Neural cell (in vitro differentiated cells): ENCODE data around the gene MMP3. TPM values are rescaled to one million over a fixed set of nuclear protein-coding genes. Genes with fewer than 3 reads are reported as not detected.

ENCODE experiments used
- H2AFZ ChIP-seq: fragments of 200-600, 300-800 bp; sonication (generic), shearing (Covaris generic); 2 replicates; pipeline ENCODE4 v1.6.0; 2014; ENCODE audit warnings: low read depth, mild to moderate bottlenecking, antibody characterized with exemption, low read length, moderate library complexity
- H3F3A ChIP-seq: fragments of 200-600 bp; shearing (Covaris generic); 2 replicates; pipeline ENCODE4 v1.6.1; 2016; ENCODE audit warnings: mild to moderate bottlenecking, moderate library complexity, mixed read lengths, antibody characterized with exemption, low read length; ENCODE audit not compliant: insufficient read depth, poor library complexity, severe bottlenecking
- H3K27ac ChIP-seq: fragments of 200-600, 300-800 bp; sonication (generic), shearing (Covaris generic); 2 replicates; pipeline ENCODE4 v1.5.1; 2014; ENCODE audit warnings: mild to moderate bottlenecking, low read length, moderate library complexity
- H3K27me3 ChIP-seq: fragments of 300-800, 200-600 bp; sonication (generic), shearing (Covaris generic); 2 replicates; pipeline ENCODE4 v1.6.0; 2014; ENCODE audit warnings: mild to moderate bottlenecking, low read depth, low read length, moderate library complexity; ENCODE audit not compliant: insufficient read depth
- H3K36me3 ChIP-seq: fragments of 300-800, 200-600 bp; sonication (generic), shearing (Covaris generic); 2 replicates; pipeline ENCODE4 v1.5.1; 2014; ENCODE audit warnings: mild to moderate bottlenecking, antibody characterized with exemption, low read length, moderate library complexity; ENCODE audit not compliant: insufficient read depth
- H3K4me2 ChIP-seq: fragments of 300-800, 200-600 bp; sonication (generic), shearing (Covaris generic); 2 replicates; pipeline ENCODE4 v1.6.0; 2014; ENCODE audit warnings: mild to moderate bottlenecking, low read length
- H3K4me3 ChIP-seq: fragments of 300-800, 200-600 bp; sonication (generic), shearing (Covaris generic); 2 replicates; pipeline ENCODE4 v1.5.1; 2014; ENCODE audit warnings: mild to moderate bottlenecking, low read length, moderate library complexity
- H3K79me2 ChIP-seq: fragments of 200-600 bp; shearing (Covaris generic); replicated peaks from 2 replicates; pipeline ENCODE4 v1.6.0; 2014; ENCODE audit warnings: mild to moderate bottlenecking, low read length, moderate library complexity; ENCODE audit not compliant: insufficient read depth
- H3K9ac ChIP-seq: fragments of 300-800, 200-600 bp; sonication (generic), shearing (Covaris generic); 2 replicates; pipeline ENCODE4 v1.6.1; 2016; ENCODE audit warnings: mild to moderate bottlenecking, low read length, mixed read lengths
- H3K9me2 ChIP-seq: fragments of 200-600 bp; shearing (Covaris generic); 2 replicates; pipeline ENCODE4 v1.6.1; 2016; ENCODE audit warnings: mild to moderate bottlenecking, low read length, mixed read lengths; ENCODE audit not compliant: insufficient read depth
- H3K9me3 ChIP-seq: fragments of 200-600, 300-800 bp; sonication (generic), shearing (Covaris generic); 2 replicates; pipeline ENCODE4 v1.6.1; 2016; ENCODE audit warnings: mild to moderate bottlenecking, mixed run types, low read length, moderate library complexity, mixed read lengths
- H4K20me1 ChIP-seq: fragments of 200-600 bp; shearing (Covaris generic); 2 replicates; pipeline ENCODE4 v1.6.1; 2016; ENCODE audit warnings: mild to moderate bottlenecking, mixed run types; ENCODE audit not compliant: insufficient read depth
- EP300 ChIP-seq: fragments of 450-650 bp; conservative IDR thresholded peaks from 2 replicates; pipeline ENCODE4 v1.6.1; 2014; ENCODE audit warnings: antibody characterized with exemption, mild to moderate bottlenecking, moderate library complexity; ENCODE audit not compliant: poor library complexity, severe bottlenecking
- EZH2 ChIP-seq: fragments of 200-600, 300-800 bp; shearing (Covaris generic), sonication (generic); IDR thresholded peaks from 2 replicates; pipeline ENCODE4 v1.6.1; 2014; ENCODE audit warnings: antibody characterized with exemption, low read length, borderline replicate concordance, mild to moderate bottlenecking; ENCODE audit not compliant: insufficient read depth, poor library complexity, severe bottlenecking
- MXI1 ChIP-seq: fragments of 450-650 bp; conservative IDR thresholded peaks from 2 replicates; pipeline ENCODE4 v1.6.1; 2014; ENCODE audit warnings: antibody characterized with exemption, mild to moderate bottlenecking; ENCODE audit not compliant: poor library complexity, severe bottlenecking
- POLR2AphosphoS5 ChIP-seq: IDR thresholded peaks from 2 replicates; pipeline ENCODE4 v1.6.1; 2012
- RAD21 ChIP-seq: fragments of 450-650 bp; conservative IDR thresholded peaks from 2 replicates; pipeline ENCODE4 v1.6.1; 2014; ENCODE audit warnings: antibody characterized with exemption, mild to moderate bottlenecking, moderate library complexity
- SMC3 ChIP-seq: fragments of 450-650 bp; conservative IDR thresholded peaks from 2 replicates; pipeline ENCODE4 v1.6.1; 2014; ENCODE audit warnings: antibody characterized with exemption, mild to moderate bottlenecking, moderate library complexity; ENCODE audit not compliant: poor library complexity
- TAF1 ChIP-seq: IDR thresholded peaks from 2 replicates; pipeline ENCODE4 v1.6.1; 2012; ENCODE audit warnings: low read depth
- polyA plus RNA-seq: library from polyadenylated mRNA; depleted of rRNA; stranded (reverse); fragments of >200 nt; gene quantifications from 2 replicates; pipeline ENCODE4 v1.2.3, GENCODE V29; 2014
- TF ChIP-seq, protein P1 (sequence below): IDR thresholded peaks from 2 replicates; pipeline ENCODE4 v1.6.1; 2012; ENCODE audit warnings: borderline replicate concordance
- TF ChIP-seq, protein P2 (sequence below): fragments of 450-650 bp; IDR thresholded peaks from 2 replicates; pipeline ENCODE4 v1.5.1; 2014; ENCODE audit warnings: antibody characterized with exemption, mild to moderate bottlenecking, moderate library complexity; ENCODE audit not compliant: poor library complexity, severe bottlenecking

The MMP3 gene
- polyA plus RNA-seq, 1 donor from 2014 or later = not detected

GRCh38 chr11:102831128-102831488 is 12.3 kb downstream of the MMP3 start:
- Histone ChIP-seq H3K9ac (no peak overlapping the region), H3K4me3 (no peak overlapping the region), H3K36me3 (no peaks in the 10 kb centered on the region), H3K79me2 (no peaks in the 10 kb centered on the region), H3K27ac (no peak overlapping the region), H3K9me2 (no peaks in the 10 kb centered on the region), H3F3A (no peaks in the 10 kb centered on the region), H3K4me2 (no peak overlapping the region), H4K20me1 (no peaks in the 10 kb centered on the region), H3K9me3 (no peaks in the 10 kb centered on the region), H3K27me3 (no peaks in the 10 kb centered on the region), H2AFZ (no peak overlapping the region)
- no peak for TF ChIP-seq EZH2
- TF ChIP-seq POLR2AphosphoS5 = no peak
- no peak for TF ChIP-seq SMC3
- no peak for TF ChIP-seq TAF1
- no peak for TF ChIP-seq EP300
- no peak for TF ChIP-seq RAD21
- TF ChIP-seq, protein P1, sequence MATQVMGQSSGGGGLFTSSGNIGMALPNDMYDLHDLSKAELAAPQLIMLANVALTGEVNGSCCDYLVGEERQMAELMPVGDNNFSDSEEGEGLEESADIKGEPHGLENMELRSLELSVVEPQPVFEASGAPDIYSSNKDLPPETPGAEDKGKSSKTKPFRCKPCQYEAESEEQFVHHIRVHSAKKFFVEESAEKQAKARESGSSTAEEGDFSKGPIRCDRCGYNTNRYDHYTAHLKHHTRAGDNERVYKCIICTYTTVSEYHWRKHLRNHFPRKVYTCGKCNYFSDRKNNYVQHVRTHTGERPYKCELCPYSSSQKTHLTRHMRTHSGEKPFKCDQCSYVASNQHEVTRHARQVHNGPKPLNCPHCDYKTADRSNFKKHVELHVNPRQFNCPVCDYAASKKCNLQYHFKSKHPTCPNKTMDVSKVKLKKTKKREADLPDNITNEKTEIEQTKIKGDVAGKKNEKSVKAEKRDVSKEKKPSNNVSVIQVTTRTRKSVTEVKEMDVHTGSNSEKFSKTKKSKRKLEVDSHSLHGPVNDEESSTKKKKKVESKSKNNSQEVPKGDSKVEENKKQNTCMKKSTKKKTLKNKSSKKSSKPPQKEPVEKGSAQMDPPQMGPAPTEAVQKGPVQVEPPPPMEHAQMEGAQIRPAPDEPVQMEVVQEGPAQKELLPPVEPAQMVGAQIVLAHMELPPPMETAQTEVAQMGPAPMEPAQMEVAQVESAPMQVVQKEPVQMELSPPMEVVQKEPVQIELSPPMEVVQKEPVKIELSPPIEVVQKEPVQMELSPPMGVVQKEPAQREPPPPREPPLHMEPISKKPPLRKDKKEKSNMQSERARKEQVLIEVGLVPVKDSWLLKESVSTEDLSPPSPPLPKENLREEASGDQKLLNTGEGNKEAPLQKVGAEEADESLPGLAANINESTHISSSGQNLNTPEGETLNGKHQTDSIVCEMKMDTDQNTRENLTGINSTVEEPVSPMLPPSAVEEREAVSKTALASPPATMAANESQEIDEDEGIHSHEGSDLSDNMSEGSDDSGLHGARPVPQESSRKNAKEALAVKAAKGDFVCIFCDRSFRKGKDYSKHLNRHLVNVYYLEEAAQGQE = no peak
- no peak for TF ChIP-seq MXI1
- TF ChIP-seq, protein P2, sequence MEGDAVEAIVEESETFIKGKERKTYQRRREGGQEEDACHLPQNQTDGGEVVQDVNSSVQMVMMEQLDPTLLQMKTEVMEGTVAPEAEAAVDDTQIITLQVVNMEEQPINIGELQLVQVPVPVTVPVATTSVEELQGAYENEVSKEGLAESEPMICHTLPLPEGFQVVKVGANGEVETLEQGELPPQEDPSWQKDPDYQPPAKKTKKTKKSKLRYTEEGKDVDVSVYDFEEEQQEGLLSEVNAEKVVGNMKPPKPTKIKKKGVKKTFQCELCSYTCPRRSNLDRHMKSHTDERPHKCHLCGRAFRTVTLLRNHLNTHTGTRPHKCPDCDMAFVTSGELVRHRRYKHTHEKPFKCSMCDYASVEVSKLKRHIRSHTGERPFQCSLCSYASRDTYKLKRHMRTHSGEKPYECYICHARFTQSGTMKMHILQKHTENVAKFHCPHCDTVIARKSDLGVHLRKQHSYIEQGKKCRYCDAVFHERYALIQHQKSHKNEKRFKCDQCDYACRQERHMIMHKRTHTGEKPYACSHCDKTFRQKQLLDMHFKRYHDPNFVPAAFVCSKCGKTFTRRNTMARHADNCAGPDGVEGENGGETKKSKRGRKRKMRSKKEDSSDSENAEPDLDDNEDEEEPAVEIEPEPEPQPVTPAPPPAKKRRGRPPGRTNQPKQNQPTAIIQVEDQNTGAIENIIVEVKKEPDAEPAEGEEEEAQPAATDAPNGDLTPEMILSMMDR = no peak

GRCh38 chr11:102830001-102830727 is 13.2 kb downstream of the MMP3 start:
- H3K79me2 ChIP-seq = no peaks in the 10 kb centered on the region
- H3K4me2 ChIP-seq = no peak overlapping the region
- no peak overlapping the region for H3K27ac ChIP-seq
- no peaks in the 10 kb centered on the region for H3K9me2 ChIP-seq
- H3K27me3 ChIP-seq = no peaks in the 10 kb centered on the region
- H3K9ac ChIP-seq = no peak overlapping the region
- H3F3A ChIP-seq = no peaks in the 10 kb centered on the region
- TF ChIP-seq TAF1 (no peak), EP300 (no peak), SMC3 (no peak), MXI1 (no peak), RAD21 (no peak), EZH2 (no peak), POLR2AphosphoS5 (no peak)
- TF ChIP-seq, protein P2 = no peak
- TF ChIP-seq, protein P1 = no peak
- H2AFZ ChIP-seq = no peak overlapping the region
- H4K20me1 ChIP-seq = no peaks in the 10 kb centered on the region
- H3K9me3 ChIP-seq = no peaks in the 10 kb centered on the region
- H3K4me3 ChIP-seq = no peak overlapping the region
- no peaks in the 10 kb centered on the region for H3K36me3 ChIP-seq
